CD14-positive monocyte (primary cell): Measurements from ENCODE around the gene CERS4. TPM values are rescaled to one million over a fixed set of nuclear protein-coding genes. Genes with fewer than 3 reads are reported as not detected.

Experiments used
- DNase-seq, 3 donors: peaks; one replicate each; pipeline ENCODE4 v3.0.0-alpha.2; 2011 to 2022
- H2AFZ ChIP-seq: 2 replicates; pipeline ENCODE4 v1.6.0; 2012; ENCODE audit warnings: mild to moderate bottlenecking, low read depth, low read length, inconsistent platforms; ENCODE audit not compliant: insufficient read depth, poor library complexity, severe bottlenecking
- H3K27ac ChIP-seq, 2 donors: 1 replicate in 1 of 2; 2 replicates in 1 of 2; pipeline ENCODE4 v1.5.1; 2012 to 2013; ENCODE audit warnings: low read length in 2 of 2, control low read depth in 1 of 2, inconsistent platforms in 1 of 2, low read depth in 1 of 2, mild to moderate bottlenecking in 1 of 2
- H3K27me3 ChIP-seq, 2 donors: one replicate each; pipeline versions ENCODE4 v1.6.0 to v1.6.1; 2011 to 2013; ENCODE audit warnings: low read length in 2 of 2; ENCODE audit not compliant: control insufficient read depth in 2 of 2, insufficient read depth in 2 of 2
- H3K36me3 ChIP-seq, 2 donors: replicated peaks in 1 of 2; 1 replicate in 1 of 2; 2 replicates in 1 of 2; pipeline versions ENCODE4 v1.5.1 to v1.6.1; 2012 to 2013; ENCODE audit warnings: low read length in 2 of 2, control low read depth in 1 of 2, inconsistent platforms in 1 of 2, mild to moderate bottlenecking in 1 of 2; ENCODE audit not compliant: insufficient read depth in 2 of 2, control insufficient read depth in 1 of 2
- H3K4me1 ChIP-seq, 2 donors: 1 replicate in 1 of 2; 2 replicates in 1 of 2; pipeline versions ENCODE4 v1.5.1 to v1.6.1; 2012 to 2013; ENCODE audit warnings: low read length in 2 of 2, control low read depth in 1 of 2, inconsistent platforms in 1 of 2, mild to moderate bottlenecking in 1 of 2, moderate library complexity in 1 of 2; ENCODE audit not compliant: insufficient read depth in 2 of 2, control insufficient read depth in 1 of 2
- H3K4me2 ChIP-seq: replicated peaks from 2 replicates; pipeline ENCODE3; 2012; ENCODE audit warnings: low read length, moderate library complexity, mild to moderate bottlenecking; ENCODE audit not compliant: poor library complexity, severe bottlenecking; ENCODE audit errors: extremely low read depth
- H3K4me3 ChIP-seq, 3 experiments: fragments of 200-600 bp in 1 of 3; sonication (generic) in 1 of 3; replicated peaks in 1 of 3; 1 replicate in 2 of 3; 2 replicates in 1 of 3; pipeline ENCODE4 v1.5.1; 2011 to 2013; ENCODE audit warnings: low read length in 3 of 3, mild to moderate bottlenecking in 3 of 3, control low read depth in 2 of 3, low read depth in 2 of 3, inconsistent platforms in 1 of 3, moderate library complexity in 1 of 3
- H3K79me2 ChIP-seq: 2 replicates; pipeline ENCODE4 v1.6.0; 2012; ENCODE audit warnings: mild to moderate bottlenecking, control low read depth, inconsistent platforms, low read length, moderate library complexity; ENCODE audit not compliant: insufficient read depth
- H3K9ac ChIP-seq: 2 replicates; pipeline ENCODE4 v1.6.0; 2017; ENCODE audit warnings: low read length, mild to moderate bottlenecking; ENCODE audit not compliant: insufficient read depth, poor library complexity, severe bottlenecking
- H3K9me3 ChIP-seq, 2 donors: replicated peaks in 1 of 2; 1 replicate in 1 of 2; 2 replicates in 1 of 2; pipeline versions ENCODE4 v1.5.1 to v1.6.1; 2012 to 2013; ENCODE audit warnings: low read length in 2 of 2, control low read depth in 1 of 2; ENCODE audit not compliant: control insufficient read depth in 1 of 2, insufficient read depth in 1 of 2
- H4K20me1 ChIP-seq: 2 replicates; pipeline ENCODE4 v1.6.0; 2012; ENCODE audit warnings: mild to moderate bottlenecking, low read length, control low read depth, moderate library complexity; ENCODE audit not compliant: insufficient read depth
- H3K27ac Mint-ChIP-seq, 7 donors: one replicate each; pipeline ENCODE4 v1.8.0; 2020; ENCODE audit warnings: mild to moderate bottlenecking in 7 of 7, mixed read lengths in 7 of 7, moderate library complexity in 6 of 7, inconsistent platforms in 2 of 7
- H3K27me3 Mint-ChIP-seq, 3 donors: one replicate each; pipeline ENCODE4 v1.8.0; 2021 to 2022; ENCODE audit warnings: low read depth in 3 of 3, mild to moderate bottlenecking in 3 of 3, mixed read lengths in 3 of 3, moderate library complexity in 3 of 3, inconsistent platforms in 1 of 3
- H3K36me3 Mint-ChIP-seq, 2 donors: one replicate each; pipeline ENCODE4 v1.8.0; 2020; ENCODE audit warnings: mixed read lengths in 2 of 2, inconsistent platforms in 1 of 2, mild to moderate bottlenecking in 1 of 2
- H3K4me1 Mint-ChIP-seq: one replicate; pipeline ENCODE4 v1.8.0; 2020; ENCODE audit warnings: mild to moderate bottlenecking, mixed read lengths
- H3K4me3 Mint-ChIP-seq, 2 donors: one replicate each; pipeline ENCODE4 v1.8.0; 2020; ENCODE audit warnings: mild to moderate bottlenecking in 2 of 2, mixed read lengths in 2 of 2, moderate library complexity in 1 of 2
- H3K9me3 Mint-ChIP-seq, 7 donors: one replicate each; pipeline ENCODE4 v1.8.0; 2020 to 2022; ENCODE audit warnings: mixed read lengths in 7 of 7, mild to moderate bottlenecking in 6 of 7, moderate library complexity in 6 of 7, inconsistent platforms in 2 of 7
- WGBS: methylation state at CpG from one replicate; pipeline ENCODE4 v1.1.5; 2013; ENCODE audit warnings: missing lambda C conversion rate; ENCODE audit not compliant: insufficient coverage; 5-methylcytosine and 5-hydroxymethylcytosine counted together
- intact Hi-C, 2 donors: fragments of 100-400 bp; cut with micrococcal nuclease; formaldehyde crosslinking; loops; one replicate each; pipeline versions ENCODE4 v1.15.0 to v1.15.1; 2023
- polyA plus RNA-seq, 3 donors: library from polyadenylated mRNA; depleted of rRNA in 1 of 3; unstranded in 2 of 3; stranded (reverse) in 1 of 3; fragments of 300-500 nt in 2 of 3; fragments of >200 nt in 1 of 3; fragmentation: Illumina TruSeq in 2 of 3; gene quantifications; 1 replicate in 2 of 3; 2 replicates in 1 of 3; pipeline ENCODE4 v1.2.3, GENCODE V29; 2012 to 2021
- TF ChIP-seq, protein P1 (sequence below): fragments of 200-600 bp; IDR thresholded peaks from one replicate; pipeline ENCODE4 v1.8.0; 2022; ENCODE audit warnings: antibody characterized with exemption, mild to moderate bottlenecking

CERS4 gene
- polyA plus RNA-seq, 3 donors: 11.4 to 12.1 (median 12.0) TPM

DNA sequence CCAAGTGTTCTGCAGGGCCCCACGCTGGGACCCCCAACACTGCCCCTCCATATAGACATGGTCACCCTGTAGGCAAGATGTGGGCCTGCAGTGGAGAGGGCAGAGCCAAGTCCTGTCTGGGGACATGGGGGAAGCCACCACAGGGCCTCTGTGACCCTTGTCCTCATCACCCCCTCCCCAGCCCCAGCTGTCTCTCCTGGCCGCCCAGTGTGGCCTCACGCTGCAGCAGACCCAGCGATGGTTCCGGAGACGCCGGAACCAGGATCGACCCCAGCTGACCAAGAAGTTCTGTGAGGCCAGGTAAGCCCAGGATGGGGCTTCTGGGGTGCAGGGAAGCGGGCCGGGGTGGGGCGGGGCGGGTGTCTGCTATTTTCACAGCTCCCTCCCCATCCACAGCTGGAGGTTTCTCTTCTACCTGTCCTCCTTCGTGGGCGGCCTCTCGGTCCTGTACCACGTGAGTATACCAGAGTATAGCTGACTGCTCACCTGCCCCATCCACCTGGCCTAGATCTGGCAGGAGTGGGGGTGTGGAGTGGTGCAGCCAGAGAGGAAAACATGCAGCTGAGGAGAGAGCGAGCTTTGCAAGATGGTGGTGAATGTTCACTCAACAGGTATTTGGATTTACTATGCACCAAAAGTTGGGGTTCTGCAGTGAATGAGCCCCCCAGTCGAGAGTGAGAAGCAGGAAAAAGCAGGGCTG is 46.4 kb downstream of the CERS4 start:
- H3K27ac Mint-ChIP-seq: no peak overlapping the region

DNA sequence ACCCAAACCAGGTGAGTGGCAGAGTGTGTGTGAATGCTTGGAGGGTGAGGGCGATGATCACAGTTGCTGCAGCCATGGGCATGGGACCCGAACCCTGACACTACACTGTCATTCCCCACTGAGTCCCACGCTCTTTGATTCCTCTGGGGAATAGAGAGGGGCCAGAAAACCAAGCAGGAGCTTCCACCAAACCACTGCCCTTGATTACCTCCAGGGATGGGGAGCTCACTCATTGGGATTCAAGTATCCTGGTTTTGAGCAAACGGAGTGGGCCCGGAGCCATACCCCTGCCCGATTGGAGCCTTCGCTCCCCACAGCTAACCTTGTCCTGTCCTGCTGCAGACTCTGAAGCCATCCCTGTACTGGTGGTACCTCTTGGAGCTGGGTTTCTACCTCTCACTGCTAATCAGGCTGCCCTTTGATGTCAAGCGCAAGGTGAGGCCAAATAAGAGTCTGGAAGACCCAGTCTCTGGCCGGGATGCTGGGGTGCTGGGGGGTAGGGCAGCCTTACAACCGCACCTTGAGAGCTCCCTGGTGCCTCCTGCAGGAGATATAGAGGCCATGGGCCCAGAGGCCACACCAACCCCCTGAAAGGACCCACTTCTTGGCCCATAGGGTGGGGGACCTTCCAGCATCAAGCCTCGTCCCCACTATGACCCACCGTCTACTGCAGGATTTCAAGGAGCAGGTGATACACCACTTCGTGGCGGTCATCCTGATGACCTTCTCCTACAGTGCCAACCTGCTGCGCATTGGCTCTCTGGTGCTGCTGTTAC is 47.3 kb downstream of the CERS4 start:
- Mint-ChIP-seq H3K9me3 (peaks cover 0 to 2% (median 0%) of the 10 kb centered on the region in 7 donors), H3K27me3 (peaks cover 13 to 29% (median 14%) of the 10 kb centered on the region in 3 donors), H3K27ac (no peak overlapping the region), H3K4me1 (peaks cover 2% of the 10 kb centered on the region), H3K4me3 (no peak overlapping the region), H3K36me3 (no peaks in the 10 kb centered on the region)
- no peak for DNase-seq
- no peak overlapping the region for H3K9ac ChIP-seq
- TF ChIP-seq, protein P1, sequence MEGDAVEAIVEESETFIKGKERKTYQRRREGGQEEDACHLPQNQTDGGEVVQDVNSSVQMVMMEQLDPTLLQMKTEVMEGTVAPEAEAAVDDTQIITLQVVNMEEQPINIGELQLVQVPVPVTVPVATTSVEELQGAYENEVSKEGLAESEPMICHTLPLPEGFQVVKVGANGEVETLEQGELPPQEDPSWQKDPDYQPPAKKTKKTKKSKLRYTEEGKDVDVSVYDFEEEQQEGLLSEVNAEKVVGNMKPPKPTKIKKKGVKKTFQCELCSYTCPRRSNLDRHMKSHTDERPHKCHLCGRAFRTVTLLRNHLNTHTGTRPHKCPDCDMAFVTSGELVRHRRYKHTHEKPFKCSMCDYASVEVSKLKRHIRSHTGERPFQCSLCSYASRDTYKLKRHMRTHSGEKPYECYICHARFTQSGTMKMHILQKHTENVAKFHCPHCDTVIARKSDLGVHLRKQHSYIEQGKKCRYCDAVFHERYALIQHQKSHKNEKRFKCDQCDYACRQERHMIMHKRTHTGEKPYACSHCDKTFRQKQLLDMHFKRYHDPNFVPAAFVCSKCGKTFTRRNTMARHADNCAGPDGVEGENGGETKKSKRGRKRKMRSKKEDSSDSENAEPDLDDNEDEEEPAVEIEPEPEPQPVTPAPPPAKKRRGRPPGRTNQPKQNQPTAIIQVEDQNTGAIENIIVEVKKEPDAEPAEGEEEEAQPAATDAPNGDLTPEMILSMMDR: no peak
- intact Hi-C loops: loop anchor here (10.0 kb wide), 2 partner anchors 242 to 312 kb away; partner anchors contain the start of gene TIMM44 (in 2 of the 2)
- no peak overlapping the region for H2AFZ ChIP-seq
- no peaks in the 10 kb centered on the region for H3K9me3 ChIP-seq
- H3K79me2 ChIP-seq: no peaks in the 10 kb centered on the region
- H3K4me3 ChIP-seq: no peak overlapping the region
- H3K27me3 ChIP-seq: no peaks in the 10 kb centered on the region
- no peaks in the 10 kb centered on the region for H3K4me1 ChIP-seq
- no peak overlapping the region for H3K4me2 ChIP-seq
- no peaks in the 10 kb centered on the region for H4K20me1 ChIP-seq
- H3K36me3 ChIP-seq: no peaks in the 10 kb centered on the region
- 97% methylated on average over 10 of the region's 15 CpGs for WGBS
- H3K27ac ChIP-seq: no peak overlapping the region

More for the DNA sequence above, 46.4 kb downstream of the CERS4 start:
- DNase-seq: no peak
- Histone ChIP-seq H3K4me2 (no peak overlapping the region), H3K27ac (no peak overlapping the region), H3K36me3 (no peaks in the 10 kb centered on the region), H3K9me3 (no peaks in the 10 kb centered on the region), H2AFZ (no peak overlapping the region), H3K4me3 (no peak overlapping the region), H3K27me3 (no peaks in the 10 kb centered on the region), H3K4me1 (no peaks in the 10 kb centered on the region), H4K20me1 (no peaks in the 10 kb centered on the region), H3K79me2 (no peaks in the 10 kb centered on the region), H3K9ac (no peak overlapping the region)
- Mint-ChIP-seq H3K4me3 (no peak overlapping the region), H3K9me3 (peaks cover 0 to 2% (median 0%) of the 10 kb centered on the region in 7 donors), H3K4me1 (no peaks in the 10 kb centered on the region), H3K27me3 (peaks cover 11 to 26% (median 12%) of the 10 kb centered on the region in 3 donors), H3K36me3 (no peaks in the 10 kb centered on the region)
- TF ChIP-seq, protein P1: no peak
- intact Hi-C loops: loop anchor here (10.0 kb wide), 2 partner anchors 241 to 311 kb away; partner anchors contain the start of gene TIMM44 (in 2 of the 2)
- 93% methylated on average over 12 of the region's 18 CpGs for WGBS
